Prostate gland (tissue), 2 donors: ENCODE data around the gene PRR23E. TPM values are rescaled to one million over a fixed set of nuclear protein-coding genes. Genes with fewer than 3 reads are reported as not detected.

Experiments used
- DNase-seq: peaks from one replicate; pipeline ENCODE4 v3.0.0-alpha.2; 2019; ENCODE audit warnings: low spot score
- H3K27ac ChIP-seq, 2 donors: fragments of 200-600 bp; sonication (generic); 2 replicates each; pipeline ENCODE4 v1.5.1; 2017 to 2019
- H3K27me3 ChIP-seq: fragments of 200-600 bp; sonication (generic); replicated peaks from 2 replicates; pipeline ENCODE4 v1.5.1; 2019; ENCODE audit not compliant: insufficient read depth
- H3K36me3 ChIP-seq, 2 donors: fragments of 200-600 bp; sonication (generic); 1 replicate in 1 of 2; 2 replicates in 1 of 2; pipeline versions ENCODE4 v1.5.1 to v1.8.1; 2017 to 2019
- H3K4me1 ChIP-seq: fragments of 200-600 bp; sonication (generic); replicated peaks from 2 replicates; pipeline ENCODE4 v1.5.1; 2019
- H3K4me3 ChIP-seq, 2 donors: fragments of 200-600 bp; sonication (generic); 2 replicates each; pipeline ENCODE4 v1.5.1; 2017 to 2019
- H3K9me3 ChIP-seq: fragments of 200-600 bp; sonication (generic); 2 replicates; pipeline ENCODE4 v1.5.1; 2017
- CTCF ChIP-seq, 4 experiments: fragments of 200-600 bp in 2 of 4; fragments of 450-650 bp in 2 of 4; sonication (generic) in 2 of 4; IDR thresholded peaks; 1 replicate in 3 of 4; 2 replicates in 1 of 4; pipeline ENCODE4 v1.5.1; 2016 to 2019; ENCODE audit warnings: antibody characterized with exemption in 4 of 4, mild to moderate bottlenecking in 2 of 4, moderate library complexity in 2 of 4
- POLR2A ChIP-seq: fragments of 450-650 bp; IDR thresholded peaks from one replicate; pipeline ENCODE4 v1.6.1; 2016; ENCODE audit warnings: antibody characterized with exemption, mild to moderate bottlenecking
- POLR2AphosphoS5 ChIP-seq: sonication (generic); formaldehyde crosslinking; IDR thresholded peaks from one replicate; pipeline ENCODE4 v1.6.1; 2017; ENCODE audit warnings: antibody characterized with exemption
- WGBS: methylation state at CpG from one replicate; pipeline ENCODE4 v1.1.5; 2018; 5-methylcytosine and 5-hydroxymethylcytosine counted together
- intact Hi-C: fragments of 100-400 bp; cut with DNase I; formaldehyde crosslinking; loops from one replicate; pipeline ENCODE4 v1.14.2; 2022
- total RNA-seq, 2 donors: library from RNA; depleted of rRNA; stranded (reverse); fragments of >200 nt; gene quantifications; one replicate each; pipeline ENCODE4 v1.1.0, GENCODE V29; 2016

Gene PRR23E
- total RNA-seq, 2 donors from 2014 or later = not detected

GRCh38 chr3:127158614-127159229, 34.2 kb upstream of the PRR23E start:
- Histone ChIP-seq H3K27me3 (peaks cover 13% of the 10 kb centered on the region), H3K9me3 (no peaks in the 10 kb centered on the region), H3K27ac (no peak overlapping the region), H3K4me1 (no peaks in the 10 kb centered on the region), H3K36me3 (no peaks in the 10 kb centered on the region), H3K4me3 (no peak overlapping the region)
- no peak for TF ChIP-seq POLR2A
- TF ChIP-seq POLR2AphosphoS5 = no peak
- TF ChIP-seq CTCF (IDR thresholded peaks at IDR 0.05) = no peak
- 27% methylated on average over 10 of the region's 10 CpGs for WGBS
- DNase-seq = no peak
- intact Hi-C loops = no loop called here

DNA sequence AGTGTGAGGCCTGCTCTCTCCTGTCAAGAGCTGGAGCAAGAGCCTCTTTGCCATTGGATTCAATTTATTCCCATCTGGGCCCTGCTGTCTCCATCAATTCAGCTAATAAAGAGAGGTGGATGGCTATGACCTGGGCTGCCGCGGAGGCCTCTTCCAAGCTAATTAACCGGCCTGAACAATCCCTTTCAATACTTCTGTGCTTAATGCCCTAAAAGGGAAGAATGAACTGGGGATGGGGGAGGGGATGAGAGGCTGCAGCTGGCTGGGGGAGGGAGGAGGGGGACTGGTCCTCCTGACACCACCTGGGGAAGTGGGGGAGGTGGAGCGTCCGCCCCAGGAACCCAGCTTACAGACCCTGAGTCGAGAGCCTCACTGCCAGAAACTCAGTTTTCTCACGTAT, 33.4 kb upstream of the PRR23E start:
- no peak overlapping the region for H3K4me3 ChIP-seq
- intact Hi-C loops = no loop called here
- DNase-seq = no peak
- H3K27ac ChIP-seq = no peak overlapping the region
- H3K27me3 ChIP-seq = peaks cover 13% of the 10 kb centered on the region
- no peaks in the 10 kb centered on the region for H3K36me3 ChIP-seq
- no peaks in the 10 kb centered on the region for H3K4me1 ChIP-seq
- 40% methylated on average over 7 of the region's 7 CpGs for WGBS
- TF ChIP-seq POLR2A (no peak), POLR2AphosphoS5 (no peak), CTCF (IDR thresholded peaks at IDR 0.05) (no peak)
- H3K9me3 ChIP-seq = no peaks in the 10 kb centered on the region

GRCh38 chr3:127161236-127161635, 31.7 kb upstream of the PRR23E start:
- H3K27me3 ChIP-seq = peaks cover 13% of the 10 kb centered on the region
- TF ChIP-seq CTCF (IDR thresholded peaks at IDR 0.05) = no peak
- no peak for TF ChIP-seq POLR2A
- TF ChIP-seq POLR2AphosphoS5 = no peak
- intact Hi-C loops = no loop called here
- no peaks in the 10 kb centered on the region for H3K9me3 ChIP-seq
- DNase-seq = no peak
- 100% methylated on average over 2 of the region's 2 CpGs for WGBS
- H3K4me1 ChIP-seq = no peaks in the 10 kb centered on the region
- H3K36me3 ChIP-seq = no peaks in the 10 kb centered on the region
- H3K4me3 ChIP-seq = no peak overlapping the region
- no peak overlapping the region for H3K27ac ChIP-seq

GRCh38 chr3:127161973-127162579, 30.9 kb upstream of the PRR23E start:
- intact Hi-C loops = no loop called here
- H3K27ac ChIP-seq = no peak overlapping the region
- peaks cover 7% of the 10 kb centered on the region for H3K27me3 ChIP-seq
- no peaks in the 10 kb centered on the region for H3K36me3 ChIP-seq
- TF ChIP-seq POLR2AphosphoS5 (no peak), POLR2A (no peak), CTCF (IDR thresholded peaks at IDR 0.05) (no peak)
- H3K4me3 ChIP-seq = no peak overlapping the region
- no peaks in the 10 kb centered on the region for H3K4me1 ChIP-seq
- no peaks in the 10 kb centered on the region for H3K9me3 ChIP-seq
- 95% methylated on average over 2 of the region's 2 CpGs for WGBS
- no peak for DNase-seq
